GM10266 (cell line): ENCODE results near the gene CTNND2.

Experiments used
- DNase-seq: peaks from one replicate; pipeline ENCODE4 v3.0.0; 2012; ENCODE audit errors: extremely low spot score
- CTCF ChIP-seq: IDR thresholded peaks from 2 replicates; pipeline ENCODE4 v1.5.1; 2012; ENCODE audit warnings: mild to moderate bottlenecking, low read depth; ENCODE audit not compliant: control insufficient read depth, insufficient read depth; ENCODE audit errors: missing control alignments

Gene CTNND2

GRCh38 chr5:11130131-11130530 is 774.1 kb downstream of the CTNND2 start:
- no peak for DNase-seq
- no peak for TF ChIP-seq CTCF

- TF ChIP-seq CTCF: no peak
- DNase-seq: no peak
These were observed 776.2 kb downstream of the CTNND2 start for GRCh38 chr5:11128021-11128420.

GRCh38 chr5:11126844-11127243 is 777.4 kb downstream of the CTNND2 start:
- no peak for DNase-seq
- no peak for TF ChIP-seq CTCF

GRCh38 chr5:11121885-11122284 is 782.4 kb downstream of the CTNND2 start:
- no peak for TF ChIP-seq CTCF
- DNase-seq: no peak

GRCh38 chr5:11110128-11110527 is 794.1 kb downstream of the CTNND2 start:
- TF ChIP-seq CTCF: no peak
- no peak for DNase-seq

GRCh38 chr5:11105696-11106095 is 798.5 kb downstream of the CTNND2 start:
- no peak for DNase-seq
- TF ChIP-seq CTCF: no peak

GRCh38 chr5:11104651-11105112 is 799.6 kb downstream of the CTNND2 start:
- no peak for TF ChIP-seq CTCF
- no peak for DNase-seq
